Fibroblast of pulmonary artery (primary cell): ENCODE data around the gene WSCD2.

ENCODE experiments used
- DNase-seq: peaks from one replicate; pipeline ENCODE4 v3.0.0-alpha.2; 2010; ENCODE audit warnings: low read depth
- H3K4me3 ChIP-seq: replicated peaks from 2 replicates; pipeline ENCODE4 v1.5.1; 2011; ENCODE audit warnings: low read depth, mild to moderate bottlenecking, control low read depth, low read length, moderate library complexity
- TF ChIP-seq, protein P1 (sequence below): IDR thresholded peaks from 2 replicates; pipeline ENCODE4 v1.5.1; 2011; ENCODE audit warnings: mild to moderate bottlenecking, control low read depth, low read length, inconsistent platforms; ENCODE audit errors: missing control alignments

Gene WSCD2

DNA sequence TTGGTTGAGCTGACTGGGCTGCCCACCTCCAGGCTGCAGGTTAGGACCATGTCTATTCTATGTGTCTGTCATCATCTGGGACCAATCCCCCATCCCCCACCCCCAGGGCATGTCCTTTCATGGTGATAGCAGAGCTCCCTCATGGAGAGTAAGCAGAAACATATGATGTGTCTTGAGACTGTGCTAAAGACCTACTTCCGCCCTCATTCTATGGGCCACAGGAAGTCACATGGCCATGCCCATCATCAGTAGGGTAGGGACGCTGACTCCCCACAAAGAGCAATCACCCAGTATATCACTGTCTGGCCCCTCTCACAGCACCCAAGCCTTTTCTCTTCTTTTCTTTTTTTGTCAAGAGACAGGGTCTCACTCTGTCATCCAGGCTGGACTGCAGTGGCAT is 110.3 kb downstream of the WSCD2 start:
- TF ChIP-seq, protein P1, sequence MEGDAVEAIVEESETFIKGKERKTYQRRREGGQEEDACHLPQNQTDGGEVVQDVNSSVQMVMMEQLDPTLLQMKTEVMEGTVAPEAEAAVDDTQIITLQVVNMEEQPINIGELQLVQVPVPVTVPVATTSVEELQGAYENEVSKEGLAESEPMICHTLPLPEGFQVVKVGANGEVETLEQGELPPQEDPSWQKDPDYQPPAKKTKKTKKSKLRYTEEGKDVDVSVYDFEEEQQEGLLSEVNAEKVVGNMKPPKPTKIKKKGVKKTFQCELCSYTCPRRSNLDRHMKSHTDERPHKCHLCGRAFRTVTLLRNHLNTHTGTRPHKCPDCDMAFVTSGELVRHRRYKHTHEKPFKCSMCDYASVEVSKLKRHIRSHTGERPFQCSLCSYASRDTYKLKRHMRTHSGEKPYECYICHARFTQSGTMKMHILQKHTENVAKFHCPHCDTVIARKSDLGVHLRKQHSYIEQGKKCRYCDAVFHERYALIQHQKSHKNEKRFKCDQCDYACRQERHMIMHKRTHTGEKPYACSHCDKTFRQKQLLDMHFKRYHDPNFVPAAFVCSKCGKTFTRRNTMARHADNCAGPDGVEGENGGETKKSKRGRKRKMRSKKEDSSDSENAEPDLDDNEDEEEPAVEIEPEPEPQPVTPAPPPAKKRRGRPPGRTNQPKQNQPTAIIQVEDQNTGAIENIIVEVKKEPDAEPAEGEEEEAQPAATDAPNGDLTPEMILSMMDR: no peak
- H3K4me3 ChIP-seq: no peak overlapping the region
- no peak for DNase-seq

DNA sequence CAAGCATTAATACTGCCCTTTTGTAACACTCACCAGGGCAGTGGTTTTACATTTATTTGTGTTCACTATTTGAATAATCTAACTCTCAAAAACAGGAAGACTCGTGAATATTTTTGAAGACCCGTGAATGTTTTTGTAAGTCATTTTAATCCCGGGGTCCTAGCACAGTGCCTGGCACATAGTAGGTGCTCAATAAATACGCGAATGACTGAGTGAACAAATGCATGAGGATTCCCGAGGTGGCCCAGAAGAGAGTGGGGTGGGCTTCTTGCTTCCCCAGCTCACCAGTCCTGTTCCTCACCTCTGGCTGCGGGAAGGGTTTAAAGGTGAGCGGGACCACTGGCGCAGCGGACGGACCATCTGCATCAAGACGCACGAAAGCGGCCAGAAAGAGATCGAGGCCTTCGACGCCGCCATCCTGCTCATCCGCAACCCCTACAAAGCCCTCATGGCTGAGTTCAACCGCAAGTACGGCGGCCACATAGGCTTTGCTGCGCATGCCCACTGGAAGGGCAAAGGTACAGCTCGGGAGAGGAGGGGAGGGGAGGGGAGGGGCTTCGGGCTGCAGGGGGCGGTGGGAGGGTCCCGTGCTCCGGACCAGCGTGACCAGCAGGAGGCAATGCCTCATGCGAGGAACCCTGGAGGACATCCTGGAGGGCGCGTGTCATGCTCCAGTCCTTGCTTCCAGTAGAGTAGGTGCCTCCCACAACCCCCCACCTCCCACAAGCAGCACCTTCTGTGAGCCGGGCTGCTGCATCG is 111.1 kb downstream of the WSCD2 start:
- no peak overlapping the region for H3K4me3 ChIP-seq
- TF ChIP-seq, protein P1: no peak
- DNase-seq: no peak

DNA sequence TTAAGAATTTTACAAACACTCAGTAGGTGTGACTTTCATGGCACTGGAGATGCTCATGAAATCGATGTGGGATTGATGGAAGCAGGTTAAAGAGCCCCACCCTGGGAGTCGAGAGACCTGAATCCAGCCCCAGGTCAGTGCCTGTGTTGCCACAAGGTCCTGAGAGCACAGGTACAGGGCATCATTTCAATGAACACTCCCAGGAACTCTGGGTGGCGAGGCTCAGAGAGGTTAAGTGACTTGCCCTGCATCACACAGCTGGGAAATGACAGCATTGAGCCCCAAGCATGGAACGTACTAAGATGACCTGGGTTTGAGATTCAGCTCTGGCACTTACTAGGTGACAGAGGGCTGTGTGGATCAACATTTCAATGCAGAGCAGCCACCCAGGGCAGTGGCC is 111.8 kb downstream of the WSCD2 start:
- TF ChIP-seq, protein P1: no peak
- no peak for DNase-seq
- no peak overlapping the region for H3K4me3 ChIP-seq

DNA sequence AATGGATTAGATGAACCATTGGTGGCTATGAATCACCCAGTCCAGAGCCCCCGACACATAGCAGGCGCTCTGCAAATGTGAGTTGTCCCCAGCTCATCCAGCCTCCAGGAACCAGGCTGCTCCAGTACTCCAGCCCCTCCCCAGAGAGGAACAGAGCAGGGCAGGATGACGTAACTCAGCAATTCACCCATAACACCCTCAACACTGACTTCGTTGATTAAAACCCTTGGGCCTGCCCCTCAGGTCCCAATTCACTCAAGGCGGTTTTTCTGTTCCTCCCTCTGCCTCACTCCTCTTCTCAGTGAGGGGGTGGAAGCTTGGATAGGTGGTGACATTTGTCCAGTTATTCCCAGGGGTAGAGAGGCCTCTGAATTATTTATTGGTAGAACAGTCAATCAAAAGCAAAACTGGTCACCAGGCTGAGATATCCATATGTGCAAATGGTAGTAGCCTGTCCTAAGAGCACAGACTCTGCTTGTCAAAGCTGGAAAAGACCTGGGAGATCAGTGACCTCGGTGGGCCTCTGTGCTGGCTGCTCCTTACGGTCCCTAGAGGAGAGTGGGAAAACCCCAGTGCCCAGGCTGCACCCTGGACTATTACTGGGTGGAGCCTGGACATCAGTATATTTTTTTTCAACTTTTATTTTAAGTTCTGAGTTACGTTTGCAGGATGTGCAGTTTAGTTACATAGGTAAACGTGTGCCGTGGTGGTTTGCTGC is 113.1 kb downstream of the WSCD2 start:
- TF ChIP-seq, protein P1: no peak
- no peak for DNase-seq

DNA sequence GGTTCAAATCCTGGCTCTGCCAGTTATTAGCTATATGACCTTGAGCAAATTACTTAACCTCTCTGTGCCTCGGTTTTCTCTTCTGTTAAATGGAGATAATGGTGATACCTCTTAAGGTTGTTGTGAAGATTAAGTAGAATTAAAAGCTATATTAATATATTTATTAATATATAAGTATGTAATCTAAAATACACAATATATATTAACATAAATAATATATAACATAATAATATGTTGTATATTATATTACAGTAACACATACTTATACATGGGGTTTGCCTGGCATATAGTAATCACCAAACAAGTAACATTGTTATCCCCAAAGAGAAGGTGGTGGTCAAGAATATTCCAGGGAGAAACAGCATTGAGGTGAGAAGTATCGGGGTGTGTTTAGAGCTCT is 118.0 kb downstream of the WSCD2 start:
- TF ChIP-seq, protein P1: no peak
- DNase-seq: no peak
- H3K4me3 ChIP-seq: no peak overlapping the region

More for the DNA sequence above, 113.1 kb downstream of the WSCD2 start:
- H3K4me3 ChIP-seq: no peak overlapping the region

DNA sequence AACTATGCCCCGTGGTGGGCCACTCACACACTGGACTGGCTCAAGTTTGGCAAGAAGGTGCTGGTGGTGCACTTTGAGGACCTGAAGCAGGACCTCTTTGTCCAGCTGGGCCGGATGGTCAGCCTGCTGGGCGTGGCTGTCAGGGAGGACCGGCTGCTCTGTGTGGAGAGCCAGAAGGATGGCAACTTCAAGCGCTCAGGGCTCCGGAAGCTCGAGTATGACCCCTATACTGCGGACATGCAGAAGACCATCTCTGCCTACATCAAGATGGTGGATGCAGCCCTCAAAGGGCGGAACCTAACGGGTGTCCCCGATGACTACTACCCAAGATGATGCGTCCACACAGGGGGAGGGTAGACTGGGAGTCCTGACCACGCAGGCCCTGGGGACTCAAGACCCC is 118.9 kb downstream of the WSCD2 start:
- TF ChIP-seq, protein P1: no peak
- no peak overlapping the region for H3K4me3 ChIP-seq
- no peak for DNase-seq
